HCT116 (cell line): ENCODE results near the gene TMEM126A. TPM values are rescaled to one million over a fixed set of nuclear protein-coding genes. Genes with fewer than 3 reads are reported as not detected.

ENCODE experiments used
- ATAC-seq: fragments of 200-7000 bp; cut with Tn5 transposase; 2 replicates; pipeline ENCODE4 v1.9.1; 2020; ENCODE audit warnings: mild to moderate bottlenecking, moderate library complexity
- BruUV-seq: library from RNA; stranded (reverse); fragments of 400-500 nt; replicated peaks from 2 replicates; lab custom pipeline; 2021; lab: Mats Ljungman, UMichigan
- CTCF ChIA-PET: fragments of 300-600 bp; sonication (Branson Sonifier 250); formaldehyde crosslinking; loops from one replicate; lab custom pipeline; 2021; ENCODE audit warnings: antibody characterized with exemption; lab: Charles Lee
- POLR2A ChIA-PET: fragments of 300-600, 350-600 bp; sonication (Branson Sonifier 250); formaldehyde crosslinking; loops from one replicate; lab custom pipeline; 2021; ENCODE audit warnings: antibody characterized with exemption; lab: Charles Lee
- RAD21 ChIA-PET, 2 experiments: fragments of 300-600 bp; sonication (Branson Sonifier 250); formaldehyde crosslinking; loops; one replicate each; lab custom pipeline; 2023; ENCODE audit warnings: low total read pairs in 2 of 2; ENCODE audit not compliant: uncharacterized antibody in 2 of 2, unreplicated experiment in 2 of 2, low non-redundant PET in 1 of 2; lab: Charles Lee
- DNase-seq: peaks from one replicate; pipeline ENCODE4 v3.0.0-alpha.2; 2010; ENCODE audit warnings: low read depth, low spot score
- H2AFZ ChIP-seq: fragments of 200-600 bp; shearing (Covaris generic), sonication (generic); 2 replicates; pipeline ENCODE4 v1.6.1; 2017; ENCODE audit warnings: low read depth, mixed run types, mixed read lengths, antibody characterized with exemption, low read length; ENCODE audit not compliant: poor library complexity, severe bottlenecking
- H3K27ac ChIP-seq: 2 replicates; pipeline ENCODE4 v1.5.1; 2012; ENCODE audit warnings: low read depth, low read length
- H3K27me3 ChIP-seq: fragments of 200-600 bp; sonication (generic); 2 replicates; pipeline ENCODE4 v1.6.1; 2016; ENCODE audit warnings: mixed run types, low read length, mixed read lengths; ENCODE audit not compliant: insufficient read depth
- H3K36me3 ChIP-seq, 2 experiments: fragments of 200-500 bp in 1 of 2; fragments of 200-600 bp in 1 of 2; sonication (Bioruptor generic) in 1 of 2; sonication (generic) in 1 of 2; 2 replicates each; pipeline versions ENCODE4 v1.5.1 to v1.6.1; 2014 to 2016; ENCODE audit warnings: low read length in 2 of 2, inconsistent platforms in 1 of 2, mixed read lengths in 1 of 2, mixed run types in 1 of 2; ENCODE audit not compliant: insufficient read depth in 2 of 2, control insufficient read depth in 1 of 2
- H3K4me1 ChIP-seq, 2 experiments: fragments of 200-600 bp in 1 of 2; sonication (generic) in 1 of 2; 2 replicates each; pipeline versions ENCODE4 v1.5.1 to v1.6.1; 2012 to 2017; ENCODE audit warnings: low read length in 2 of 2, inconsistent platforms in 1 of 2, mild to moderate bottlenecking in 1 of 2, mixed read lengths in 1 of 2, mixed run types in 1 of 2, moderate library complexity in 1 of 2; ENCODE audit not compliant: insufficient read depth in 2 of 2, control insufficient read depth in 1 of 2
- H3K4me2 ChIP-seq: fragments of 200-600 bp; sonication (generic); 2 replicates; pipeline ENCODE4 v1.6.1; 2017; ENCODE audit warnings: mixed run types, low read length, mixed read lengths
- H3K4me3 ChIP-seq, 2 experiments: fragments of 200-600 bp in 1 of 2; sonication (generic) in 1 of 2; replicated peaks in 1 of 2; 2 replicates each; pipeline ENCODE4 v1.5.1; 2011 to 2016; ENCODE audit warnings: low read length in 2 of 2, control low read depth in 1 of 2, low read depth in 1 of 2, mild to moderate bottlenecking in 1 of 2, mixed read lengths in 1 of 2, mixed run types in 1 of 2
- H3K79me2 ChIP-seq: fragments of 200-600 bp; sonication (generic); 2 replicates; pipeline ENCODE4 v1.6.1; 2017; ENCODE audit warnings: mild to moderate bottlenecking, mixed run types, low read length, moderate library complexity, mixed read lengths; ENCODE audit not compliant: insufficient read depth
- H3K9ac ChIP-seq: fragments of 200-600 bp; sonication (generic); 2 replicates; pipeline ENCODE4 v1.6.1; 2016; ENCODE audit warnings: low read length, mixed read lengths
- H3K9me2 ChIP-seq: fragments of 200-600 bp; sonication (generic), shearing (Covaris generic); 2 replicates; pipeline ENCODE4 v1.6.1; 2017; ENCODE audit warnings: mixed run types, mild to moderate bottlenecking, moderate library complexity; ENCODE audit not compliant: insufficient read depth
- H3K9me3 ChIP-seq, 2 experiments: fragments of 200-500 bp in 1 of 2; fragments of 200-600 bp in 1 of 2; sonication (Bioruptor generic) in 1 of 2; sonication (generic) in 1 of 2; 2 replicates each; pipeline ENCODE4 v1.6.1; 2014 to 2017; ENCODE audit warnings: low read length in 2 of 2, mixed read lengths in 2 of 2, inconsistent platforms in 1 of 2, low read depth in 1 of 2, mild to moderate bottlenecking in 1 of 2, mixed run types in 1 of 2, moderate library complexity in 1 of 2; ENCODE audit not compliant: control insufficient read depth in 1 of 2, insufficient read depth in 1 of 2
- H4K20me1 ChIP-seq: fragments of 200-600 bp; sonication (generic), shearing (Covaris generic); 2 replicates; pipeline ENCODE4 v1.6.1; 2017; ENCODE audit warnings: mixed run types, mild to moderate bottlenecking, moderate library complexity; ENCODE audit not compliant: insufficient read depth
- ATF3 ChIP-seq: IDR thresholded peaks from 2 replicates; pipeline ENCODE4 v1.6.1; 2012
- JUND ChIP-seq: IDR thresholded peaks from 2 replicates; pipeline ENCODE4 v1.6.1; 2012
- MAX ChIP-seq: IDR thresholded peaks from 2 replicates; pipeline ENCODE4 v1.6.1; 2012
- POLR2A ChIP-seq: IDR thresholded peaks from 2 replicates; pipeline ENCODE4 v1.7.0; 2011; ENCODE audit warnings: borderline replicate concordance; ENCODE audit not compliant: insufficient read depth, insufficient read length; ENCODE audit errors: extremely low read depth
- RAD21 ChIP-seq: IDR thresholded peaks from 2 replicates; pipeline ENCODE4 v1.6.1; 2012; ENCODE audit warnings: low read depth, mild to moderate bottlenecking
- REST ChIP-seq: IDR thresholded peaks from 2 replicates; pipeline ENCODE4 v1.6.1; 2012; ENCODE audit warnings: low read depth
- SP1 ChIP-seq: IDR thresholded peaks from 2 replicates; pipeline ENCODE4 v1.6.1; 2012; ENCODE audit warnings: low read depth
- SRF ChIP-seq: IDR thresholded peaks from 2 replicates; pipeline ENCODE4 v1.6.1; 2012; ENCODE audit warnings: low read depth
- TCF7L2 ChIP-seq: IDR thresholded peaks from 2 replicates; pipeline ENCODE4 v1.7.0; 2011; ENCODE audit warnings: borderline replicate concordance, inconsistent platforms; ENCODE audit not compliant: insufficient read depth, insufficient read length; ENCODE audit errors: extremely low read depth
- ZFX ChIP-seq: fragments of 450-650 bp; IDR thresholded peaks from 2 replicates; pipeline ENCODE4 v1.6.1; 2017
- ZNF274 ChIP-seq: fragments of 200-500 bp; sonication (Bioruptor generic); IDR thresholded peaks from 2 replicates; pipeline ENCODE4 v1.6.1; 2014; ENCODE audit warnings: mild to moderate bottlenecking, low read depth, low read length, inconsistent platforms
- intact Hi-C: fragments of 100-400 bp; cut with micrococcal nuclease; formaldehyde crosslinking; loops from 2 replicates; pipeline ENCODE4 v1.10.0; 2022
- total RNA-seq: library from RNA; stranded (reverse); gene quantifications from one replicate; pipeline ENCODE4 v1.2.1, GENCODE V29; 2021; ENCODE audit not compliant: unreplicated experiment

The TMEM126A gene
- total RNA-seq, 1 experiment from 2014 or later: 24.1 TPM

- TF ChIP-seq RAD21: no peak
- TF ChIP-seq ZNF274: no peak
- no peak for TF ChIP-seq TCF7L2
- no peak for TF ChIP-seq POLR2A
- TF ChIP-seq MAX: no peak
- no peak for TF ChIP-seq SRF
- TF ChIP-seq REST: no peak
- no peak for TF ChIP-seq ZFX
- no peak for TF ChIP-seq JUND
- TF ChIP-seq ATF3: no peak
- no peak for TF ChIP-seq SP1
- TF ChIP-seq, all 23 proteins: peak for 0
- ChIA-PET RAD21 (no interaction called here), POLR2A (no interaction called here), CTCF (interaction anchor here (1.1 kb wide), 1 partner anchor 9 kb away, joined by 4 read pairs; no protein-coding TSS in a partner anchor)
- H3K9me3 ChIP-seq: no peaks in the 10 kb centered on the region
- no peak overlapping the region for H3K4me3 ChIP-seq
- H2AFZ ChIP-seq: no peak overlapping the region
- H3K9me2 ChIP-seq: no peaks in the 10 kb centered on the region
- ATAC-seq (no peak), DNase-seq (no peak)
- no TSS peak for BruUV-seq
- no peaks in the 10 kb centered on the region for H3K27me3 ChIP-seq
- no peaks in the 10 kb centered on the region for H4K20me1 ChIP-seq
- H3K79me2 ChIP-seq: no peaks in the 10 kb centered on the region
- H3K36me3 ChIP-seq: no peaks in the 10 kb centered on the region
- H3K27ac ChIP-seq: no peak overlapping the region
- H3K4me1 ChIP-seq: no peaks in the 10 kb centered on the region
- no peak overlapping the region for H3K9ac ChIP-seq
- intact Hi-C loops: no loop called here
- H3K4me2 ChIP-seq: no peak overlapping the region
Observed at GRCh38 chr11:85704967-85705366, 57.2 kb downstream of the TMEM126A start.
